ENCODE results near the gene ANKRD36C. TPM values are rescaled to one million over a fixed set of nuclear protein-coding genes. Genes with fewer than 3 reads are reported as not detected.
"Not testable (repeated sequence)": the region's sequence is repeated elsewhere in the genome, so short reads cannot be mapped to it uniquely, and the experiment has no call there.

The ANKRD36C gene
- polyA plus RNA-seq, 1 donor, result 30.7 TPM

DNA sequence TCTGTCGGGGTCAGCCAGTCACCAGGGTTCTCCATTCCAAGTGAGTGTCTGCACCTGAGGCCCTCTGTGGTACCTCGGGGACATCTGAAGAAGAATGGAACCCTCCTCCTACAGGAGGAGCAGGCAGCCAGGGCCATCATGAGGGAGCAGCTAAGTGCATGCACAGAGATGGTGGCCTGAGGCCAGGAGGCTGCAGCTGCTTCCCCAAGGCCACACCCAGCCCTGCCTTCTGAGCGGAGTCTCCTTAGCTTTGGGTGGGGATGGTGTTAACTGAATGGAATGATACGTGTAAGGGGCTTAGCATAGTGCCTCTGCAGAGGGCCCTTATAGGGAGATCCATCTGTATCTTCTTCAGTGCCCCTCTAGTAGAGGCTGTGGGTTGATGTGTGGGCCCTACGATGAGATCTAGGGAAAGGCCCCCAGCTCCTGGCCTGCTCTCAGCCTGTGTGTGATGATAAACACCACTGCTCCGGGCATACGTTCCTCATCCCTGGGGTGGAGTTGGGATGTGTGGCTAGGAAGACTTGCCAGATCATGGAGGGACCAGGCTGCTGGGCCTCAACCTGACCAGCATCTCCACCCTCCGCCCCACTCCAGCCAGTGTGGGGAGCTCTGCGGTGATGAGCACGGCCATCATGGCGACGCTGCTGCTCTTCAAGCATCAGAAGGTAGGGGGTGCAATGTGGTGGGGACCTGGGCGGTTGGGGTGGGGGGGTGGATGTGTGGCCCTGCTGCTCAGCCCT is 192.3 kb downstream of the ANKRD36C start:
- DNase-seq (ENCODE audit: low read depth), result not testable (repeated sequence)

- DNase-seq (ENCODE audit: low read depth), result not testable (repeated sequence)
Measured at GRCh38 chr2:95796249-95797099, 195.2 kb downstream of the ANKRD36C start.

GRCh38 chr2:95793970-95794369 is 197.7 kb downstream of the ANKRD36C start:
- DNase-seq (ENCODE audit: low read depth), result not testable (repeated sequence)

- not testable (repeated sequence) for DNase-seq (ENCODE audit: low read depth)
Measured at GRCh38 chr2:95790180-95790579, 201.4 kb downstream of the ANKRD36C start.

GRCh38 chr2:95789385-95789784 is 202.2 kb downstream of the ANKRD36C start:
- DNase-seq (ENCODE audit: low read depth), result not testable (repeated sequence)

DNA sequence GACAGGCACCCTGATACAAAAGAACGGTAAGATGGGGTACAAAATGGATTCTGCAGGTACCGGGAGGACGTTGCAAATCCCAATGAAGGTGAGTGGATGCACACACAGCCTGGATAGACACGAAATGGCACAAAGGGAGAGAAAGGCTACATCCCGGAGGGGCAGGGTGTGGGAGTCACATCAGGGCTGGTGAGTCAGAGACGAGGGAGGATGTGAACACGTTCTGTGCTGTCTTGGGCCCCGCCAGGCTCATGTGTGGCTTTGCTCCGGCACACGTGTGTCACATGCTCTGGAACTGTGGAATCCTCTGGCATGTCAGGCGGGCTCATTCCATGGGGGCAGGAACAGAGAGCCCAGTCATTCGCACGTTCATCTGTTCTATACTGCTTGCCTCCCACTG is 203.0 kb downstream of the ANKRD36C start:
- DNase-seq (ENCODE audit: low read depth), result not testable (repeated sequence)

Other genes with a start within 250 kb of the ANKRD36C start
- gene GPAT2, start 43.1 kb upstream of the ANKRD36C start, polyA plus RNA-seq (ENCODE audit: insufficient read length), result 5.6 TPM
- gene ADRA2B, start 124.7 kb upstream of the ANKRD36C start, polyA plus RNA-seq (ENCODE audit: insufficient read length), result 2.1 TPM
- not detected for gene ASTL, start 146.7 kb upstream of the ANKRD36C start, polyA plus RNA-seq (ENCODE audit: insufficient read length)
- 3.6 TPM for gene DUSP2, start 153.6 kb upstream of the ANKRD36C start, polyA plus RNA-seq (ENCODE audit: insufficient read length)
- gene STARD7, start 217.0 kb upstream of the ANKRD36C start, polyA plus RNA-seq (ENCODE audit: insufficient read length), result 105 TPM

All from forelimb muscle (tissue), 1 donor.